Right renal pelvis (tissue), 4 donors: ENCODE results near the gene SMARCD3. TPM values are rescaled to one million over a fixed set of nuclear protein-coding genes. Genes with fewer than 3 reads are reported as not detected.

ENCODE experiments used
- DNase-seq, 4 donors: peaks; one replicate each; pipeline ENCODE4 v3.0.0-alpha.2; 2013; ENCODE audit warnings: low read depth in 4 of 4, low spot score in 3 of 4, missing footprints in 1 of 4
- polyA plus RNA-seq, 4 donors: library from polyadenylated mRNA; unstranded; fragments of 120-200 nt; gene quantifications; one replicate each; pipeline ENCODE4 v1.2.1, GENCODE V29; 2013; ENCODE audit not compliant: insufficient read length in 4 of 4

SMARCD3 gene
- polyA plus RNA-seq, 4 donors = 61.3 to 71.7 (median 66.9) TPM

GRCh38 chr7:151250181-151251132, 2.0 kb upstream of the SMARCD3 start:
- DNase-seq = no peak

DNA sequence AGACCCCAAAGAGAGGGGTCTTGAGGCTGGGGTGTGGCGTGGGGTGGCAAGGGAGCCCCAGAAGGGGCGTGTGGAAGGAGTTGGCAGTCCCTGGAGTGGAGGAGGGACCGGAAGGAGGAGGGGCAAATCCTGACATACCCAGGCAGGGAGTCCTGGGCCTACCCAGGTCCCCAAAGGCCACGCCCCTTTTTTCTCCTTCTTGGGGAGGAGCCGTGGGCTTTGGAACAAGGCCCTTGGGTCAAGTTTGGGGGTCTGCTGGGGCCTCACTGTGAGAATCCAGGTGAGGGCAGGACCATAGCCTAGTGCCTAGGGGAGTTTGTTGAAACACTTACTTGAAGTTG, 1.2 kb upstream of the SMARCD3 start:
- DNase-seq = peak in 1 of 4 donors; percentile 23

DNA sequence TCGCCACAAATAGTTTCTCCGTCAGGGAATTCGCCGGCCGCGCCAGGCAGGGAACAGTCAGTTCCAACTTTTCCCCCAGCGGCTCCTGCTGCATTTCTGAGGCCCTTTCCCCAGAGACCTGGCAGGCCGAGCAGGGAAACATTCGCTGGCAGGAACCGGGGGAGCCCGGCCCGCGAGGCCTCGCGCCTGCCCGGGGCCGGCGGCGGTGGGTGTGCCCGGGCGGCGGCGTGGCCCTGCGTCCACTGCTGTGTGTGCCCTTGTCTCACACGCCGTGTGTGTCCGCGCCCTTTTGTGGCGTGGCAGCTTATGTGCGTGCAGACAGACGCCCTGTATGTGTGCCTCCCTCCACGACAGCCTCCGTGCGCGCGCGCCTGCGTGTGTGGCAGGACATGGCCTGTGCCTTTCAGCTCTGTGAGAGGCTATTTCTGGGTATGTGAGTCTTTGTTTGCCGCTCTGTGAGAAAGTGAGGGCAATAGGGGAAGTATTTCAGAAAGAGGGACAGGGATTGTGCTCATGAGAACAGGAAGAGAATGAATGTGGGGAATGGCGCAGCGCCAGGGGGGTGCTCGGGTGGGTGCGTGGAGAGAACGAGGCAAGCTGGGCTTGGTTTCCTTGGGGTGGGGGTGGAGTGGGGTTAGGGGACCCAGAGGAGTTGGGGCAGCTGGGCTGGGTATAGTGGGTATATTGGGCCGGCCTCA, 689 bp upstream of the SMARCD3 start:
- peak in 1 of 4 donors; percentile 39 for DNase-seq

- no peak for DNase-seq
Observed at GRCh38 chr7:151247611-151248345, 716 bp downstream of the SMARCD3 start.

DNA sequence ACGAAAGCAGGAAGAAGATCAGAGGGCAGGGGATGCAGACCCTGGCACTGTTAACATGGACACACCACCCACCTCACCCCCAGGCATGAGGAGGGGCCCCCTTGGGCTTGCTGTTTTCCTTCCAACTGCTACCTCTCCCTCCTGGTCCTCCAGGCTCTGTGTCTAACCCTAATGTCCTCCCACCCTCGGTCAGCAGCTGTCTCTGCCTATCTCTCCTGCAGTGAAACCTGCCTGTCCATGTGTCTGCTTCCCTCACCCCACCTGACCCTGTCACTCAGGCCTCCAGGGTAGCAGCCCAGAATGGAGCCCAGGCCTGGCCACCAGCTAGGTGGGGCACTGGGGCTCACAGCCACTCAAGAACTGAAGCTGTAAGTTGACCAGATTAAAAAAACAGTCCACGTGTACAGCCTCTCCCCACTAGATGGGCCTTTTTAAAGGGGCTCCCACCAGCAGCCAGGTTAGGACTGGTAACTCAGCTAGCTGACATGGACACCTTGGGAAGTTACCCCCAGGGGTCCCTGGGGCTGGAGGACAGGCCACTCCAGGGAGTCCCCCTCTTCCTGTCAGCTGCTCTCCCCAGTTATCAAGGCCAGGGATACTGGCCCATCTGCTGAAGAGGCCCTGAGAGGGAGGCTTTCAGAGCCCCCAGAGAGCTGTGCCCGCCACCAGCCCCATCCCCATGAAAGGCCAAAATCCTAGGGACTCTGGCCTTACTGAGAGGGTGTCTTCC, 1.5 kb downstream of the SMARCD3 start:
- no peak for DNase-seq

- DNase-seq = no peak
Observed at GRCh38 chr7:151246102-151246850, 2.2 kb downstream of the SMARCD3 start.

GRCh38 chr7:151245360-151246101, 3.0 kb downstream of the SMARCD3 start:
- DNase-seq = peak in 1 of 4 donors; percentile 39

DNA sequence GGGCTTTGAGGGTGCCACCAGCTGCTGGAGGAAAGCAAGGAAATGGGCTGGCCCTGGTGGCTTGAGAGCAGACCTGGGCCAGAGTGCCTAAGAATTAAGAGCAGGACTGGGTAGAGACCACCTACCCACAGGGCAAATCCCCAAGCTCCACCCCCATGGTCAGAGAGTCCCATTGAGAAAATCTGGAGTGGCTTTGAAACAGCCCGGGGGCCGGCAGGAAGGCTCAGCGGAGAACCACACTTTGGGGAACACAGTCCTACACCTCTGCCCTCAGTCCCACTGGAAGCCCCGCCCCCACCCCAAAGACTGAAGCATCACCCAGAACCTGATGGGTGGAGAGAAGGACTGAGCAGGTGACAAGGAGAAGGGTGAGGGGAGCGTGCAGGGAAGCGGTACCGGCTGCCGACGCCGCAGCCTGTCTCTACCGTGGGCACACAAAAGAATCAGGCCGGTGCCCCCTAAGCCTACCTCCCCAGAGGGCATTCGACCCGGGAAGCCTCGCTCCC, 3.6 kb downstream of the SMARCD3 start:
- DNase-seq = no peak

DNA sequence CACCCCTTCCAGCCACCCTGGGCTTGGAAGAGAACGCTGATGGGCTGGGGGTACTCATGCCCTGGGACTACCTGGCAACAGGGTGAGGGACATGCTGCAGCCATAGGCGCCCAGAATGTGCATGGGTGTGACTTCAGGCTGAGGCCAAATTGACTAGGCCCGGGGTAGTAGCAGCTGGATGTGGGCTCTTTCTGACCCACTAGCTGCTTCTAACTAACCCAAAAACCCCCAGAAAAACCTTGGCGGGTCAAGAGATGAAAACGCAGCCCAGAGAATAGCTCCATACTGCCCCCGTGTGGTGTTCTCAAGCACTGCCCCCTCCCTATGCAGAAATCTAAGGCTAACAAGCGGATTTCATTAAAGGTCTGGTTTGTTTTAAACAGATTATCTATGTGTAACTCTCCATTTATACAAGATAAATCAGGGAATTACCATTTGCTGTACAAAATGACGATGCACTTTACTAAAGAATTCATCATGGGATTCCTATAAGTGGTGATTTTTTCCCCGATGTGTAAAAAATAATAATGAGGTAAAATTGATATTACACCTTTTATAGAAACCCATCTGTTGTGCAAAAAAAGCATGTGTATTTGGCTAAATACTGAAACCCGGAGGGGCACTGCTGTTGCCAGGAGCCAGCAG, 4.2 kb downstream of the SMARCD3 start:
- DNase-seq = peak in 1 of 4 donors; percentile 38

DNA sequence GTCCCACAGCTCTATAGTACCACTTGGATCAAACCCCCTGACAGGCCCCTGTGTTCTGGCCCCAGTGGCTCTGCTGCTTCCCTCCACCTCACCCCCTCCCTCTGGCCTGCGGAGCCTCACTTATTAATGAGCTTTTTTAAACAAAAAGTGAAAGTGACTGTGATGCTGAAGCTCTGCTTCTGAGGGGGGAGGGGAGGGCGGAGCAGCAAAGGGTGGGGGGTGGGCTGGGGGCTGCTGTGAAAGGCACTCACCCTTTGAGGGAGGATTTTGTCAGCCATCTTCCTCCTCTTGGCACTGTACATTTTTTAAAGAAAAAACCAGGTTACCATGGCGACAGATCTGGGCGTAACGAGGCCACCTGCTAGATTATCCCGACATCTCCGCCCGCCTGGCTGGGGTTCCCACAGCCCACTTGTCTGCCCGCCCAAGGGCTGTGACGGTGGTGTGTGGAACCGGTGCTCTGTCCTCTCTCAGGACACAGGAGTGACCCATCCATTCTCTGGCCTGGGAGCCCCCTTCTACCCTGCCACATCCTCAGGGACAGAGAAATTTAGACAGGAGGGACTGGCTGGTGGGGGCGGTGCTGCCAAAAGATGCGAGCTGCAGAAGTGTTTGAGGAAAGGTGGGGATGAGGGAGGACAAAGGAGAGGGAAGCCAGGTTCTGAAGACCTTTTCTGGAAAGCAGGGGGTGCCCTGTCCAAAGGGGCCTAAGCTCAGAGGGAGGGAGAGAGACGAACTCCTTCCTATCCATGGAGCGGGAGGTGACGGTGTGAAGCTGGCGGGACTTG, 4.9 kb downstream of the SMARCD3 start:
- DNase-seq = no peak

- DNase-seq = no peak
Observed at GRCh38 chr7:151243045-151243349, 5.5 kb downstream of the SMARCD3 start.

- no peak for DNase-seq
Observed at GRCh38 chr7:151242159-151243044, 6.1 kb downstream of the SMARCD3 start.

GRCh38 chr7:151241755-151242096, 6.8 kb downstream of the SMARCD3 start:
- DNase-seq = no peak

GRCh38 chr7:151240942-151241754, 7.3 kb downstream of the SMARCD3 start:
- no peak for DNase-seq

DNA sequence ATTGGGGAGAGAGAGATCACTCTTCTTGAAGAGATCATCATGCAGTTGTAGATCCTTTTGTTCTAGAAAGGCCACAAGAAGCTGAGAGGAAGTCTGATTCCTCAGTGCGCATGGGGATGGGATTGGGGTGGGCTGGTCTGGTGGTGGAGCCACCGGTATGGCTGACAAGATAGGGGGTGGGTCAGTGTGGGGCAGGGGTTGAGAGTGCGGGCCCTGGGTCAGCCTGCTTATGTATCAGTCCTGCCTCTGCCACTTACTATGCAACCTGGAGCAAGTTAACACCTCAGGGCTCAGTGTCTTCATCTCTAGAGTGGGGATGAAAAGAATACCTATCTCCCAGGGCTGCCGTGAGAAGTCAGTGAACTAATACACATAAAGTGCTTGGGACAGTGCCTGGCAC, 8.0 kb downstream of the SMARCD3 start:
- no peak for DNase-seq

GRCh38 chr7:151239837-151240459, 8.5 kb downstream of the SMARCD3 start:
- no peak for DNase-seq
